Measurements from ENCODE around the gene ZNF662.
"Not testable (repeated sequence)": the region's sequence is repeated elsewhere in the genome, so short reads cannot be mapped to it uniquely, and the experiment has no call there.

Gene ZNF662

DNA sequence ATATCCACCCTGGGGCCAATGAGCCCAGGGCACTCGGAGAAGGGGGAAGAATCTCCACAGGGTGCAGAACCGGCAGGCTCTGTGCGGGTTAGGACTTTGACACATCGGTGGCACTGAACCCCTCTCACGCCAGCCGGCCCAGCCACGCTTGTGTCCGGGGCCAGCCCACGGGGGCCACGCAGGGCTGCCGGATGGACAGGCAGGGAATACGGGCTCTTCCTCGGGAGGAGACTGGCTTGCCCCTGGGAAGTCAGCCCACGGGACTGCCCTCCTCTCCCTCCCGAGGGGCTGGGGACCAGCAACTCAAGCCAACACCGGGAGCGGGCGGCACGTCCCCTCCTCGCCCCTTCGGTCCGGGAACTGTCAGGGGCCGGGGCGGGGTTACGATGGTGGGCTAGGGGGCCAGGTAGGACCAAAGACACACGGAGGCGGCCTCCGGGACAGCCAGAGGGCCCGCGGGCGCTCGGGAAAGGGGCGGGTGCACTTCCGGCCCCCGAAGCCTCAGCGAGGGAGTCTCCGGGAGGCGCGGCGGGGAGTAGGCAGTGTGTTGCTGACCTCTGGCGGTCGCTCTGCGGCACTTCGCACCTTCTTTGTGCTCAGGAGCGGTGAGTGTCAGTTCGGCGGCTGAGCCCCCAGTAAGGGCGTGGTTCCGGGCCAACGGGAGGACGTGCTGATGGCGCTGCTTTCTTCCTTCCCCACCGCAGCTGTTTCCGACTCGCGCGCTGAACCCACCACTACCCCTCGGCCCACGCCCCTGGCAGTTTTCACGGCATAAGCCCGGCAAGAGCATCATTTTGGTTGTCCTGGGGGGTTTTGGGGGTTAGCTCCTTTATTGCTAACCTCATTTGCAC lies 25.1 kb upstream of the ZNF662 start:
- Histone ChIP-seq H3K27me3 (replicated peaks; ENCODE audit: control insufficient read depth, insufficient read depth, low read length) (no peaks in the 10 kb centered on the region), H3K36me3 (ENCODE audit: control insufficient read depth, insufficient read depth, low read length) (no peaks in the 10 kb centered on the region), H3K4me3 (replicated peaks; ENCODE audit: low read depth, low read length) (peak overlapping the region; percentile 66)
- DNase-seq (ENCODE audit: extremely low read depth, insufficient read length): peak; percentile 84
- TF ChIP-seq, protein P1, sequence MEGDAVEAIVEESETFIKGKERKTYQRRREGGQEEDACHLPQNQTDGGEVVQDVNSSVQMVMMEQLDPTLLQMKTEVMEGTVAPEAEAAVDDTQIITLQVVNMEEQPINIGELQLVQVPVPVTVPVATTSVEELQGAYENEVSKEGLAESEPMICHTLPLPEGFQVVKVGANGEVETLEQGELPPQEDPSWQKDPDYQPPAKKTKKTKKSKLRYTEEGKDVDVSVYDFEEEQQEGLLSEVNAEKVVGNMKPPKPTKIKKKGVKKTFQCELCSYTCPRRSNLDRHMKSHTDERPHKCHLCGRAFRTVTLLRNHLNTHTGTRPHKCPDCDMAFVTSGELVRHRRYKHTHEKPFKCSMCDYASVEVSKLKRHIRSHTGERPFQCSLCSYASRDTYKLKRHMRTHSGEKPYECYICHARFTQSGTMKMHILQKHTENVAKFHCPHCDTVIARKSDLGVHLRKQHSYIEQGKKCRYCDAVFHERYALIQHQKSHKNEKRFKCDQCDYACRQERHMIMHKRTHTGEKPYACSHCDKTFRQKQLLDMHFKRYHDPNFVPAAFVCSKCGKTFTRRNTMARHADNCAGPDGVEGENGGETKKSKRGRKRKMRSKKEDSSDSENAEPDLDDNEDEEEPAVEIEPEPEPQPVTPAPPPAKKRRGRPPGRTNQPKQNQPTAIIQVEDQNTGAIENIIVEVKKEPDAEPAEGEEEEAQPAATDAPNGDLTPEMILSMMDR (IDR thresholded peaks at IDR 0.05; ENCODE audit: insufficient read depth, low read length, poor library complexity, severe bottlenecking): peak; percentile 91

DNA sequence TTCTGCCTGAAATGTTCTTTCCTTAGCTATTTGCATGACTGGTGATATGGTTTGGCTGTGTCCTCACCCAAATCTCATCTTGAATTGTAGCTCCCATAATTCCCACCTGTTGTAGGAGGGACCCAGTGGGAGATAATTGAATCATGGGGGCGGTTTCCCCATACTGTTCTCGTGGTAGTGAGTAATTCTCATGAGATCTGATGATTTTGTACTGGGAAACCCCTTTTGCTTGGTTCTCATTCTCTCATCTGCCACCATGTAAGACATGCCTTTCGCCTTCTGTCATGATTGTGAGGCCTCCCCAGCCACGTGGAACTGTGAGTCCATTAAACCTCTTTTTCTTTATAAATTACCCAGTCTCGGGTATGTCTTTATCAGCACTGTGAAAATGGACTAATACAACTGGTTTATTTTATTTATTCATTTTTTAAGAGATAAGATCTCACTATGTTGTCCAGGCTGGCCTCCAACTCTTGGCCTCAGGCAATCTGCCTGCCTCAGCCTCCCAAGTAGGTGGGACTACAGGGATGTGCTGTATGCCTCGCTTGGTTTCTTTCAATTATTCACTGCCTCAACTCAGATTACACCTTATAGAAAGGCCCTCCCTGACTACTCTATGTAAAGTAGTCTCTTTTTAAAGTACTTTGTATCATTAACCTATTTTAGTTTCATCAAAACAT lies 22.6 kb upstream of the ZNF662 start:
- not testable (repeated sequence) for H3K36me3 ChIP-seq (ENCODE audit: control insufficient read depth, insufficient read depth, low read length); DNase-seq (ENCODE audit: extremely low read depth, insufficient read length); H3K4me3 ChIP-seq (replicated peaks; ENCODE audit: low read depth, low read length); H3K27me3 ChIP-seq (replicated peaks; ENCODE audit: control insufficient read depth, insufficient read depth, low read length)

DNA sequence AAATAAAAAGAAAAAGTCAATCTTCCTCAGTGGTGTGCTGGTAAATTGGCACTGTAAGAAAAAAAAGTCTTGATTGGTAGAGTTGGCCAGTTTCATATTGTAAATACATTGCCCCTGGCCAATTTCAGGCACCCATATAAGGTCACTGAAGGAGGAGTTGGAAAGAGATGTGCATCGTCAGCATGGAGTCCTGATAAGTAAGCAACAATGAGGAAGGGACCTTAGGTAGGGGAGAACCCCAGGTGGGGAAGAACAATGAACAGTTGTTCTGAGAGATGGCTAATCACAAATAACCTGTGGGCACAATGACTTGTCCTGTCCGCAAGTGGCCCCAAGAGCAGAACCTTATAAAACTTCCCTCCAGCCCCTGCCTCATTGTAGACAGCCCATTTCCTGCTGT lies 21.6 kb upstream of the ZNF662 start:
- TF ChIP-seq, protein P1 (IDR thresholded peaks at IDR 0.05; ENCODE audit: insufficient read depth, low read length, poor library complexity, severe bottlenecking): no peak
- H3K4me3 ChIP-seq (replicated peaks; ENCODE audit: low read depth, low read length): no peak overlapping the region
- no peak for DNase-seq (ENCODE audit: extremely low read depth, insufficient read length)
- H3K27me3 ChIP-seq (replicated peaks; ENCODE audit: control insufficient read depth, insufficient read depth, low read length): no peaks in the 10 kb centered on the region; the same call in 1 of the 2 replicates
- no peaks in the 10 kb centered on the region for H3K36me3 ChIP-seq (ENCODE audit: control insufficient read depth, insufficient read depth, low read length)

DNA sequence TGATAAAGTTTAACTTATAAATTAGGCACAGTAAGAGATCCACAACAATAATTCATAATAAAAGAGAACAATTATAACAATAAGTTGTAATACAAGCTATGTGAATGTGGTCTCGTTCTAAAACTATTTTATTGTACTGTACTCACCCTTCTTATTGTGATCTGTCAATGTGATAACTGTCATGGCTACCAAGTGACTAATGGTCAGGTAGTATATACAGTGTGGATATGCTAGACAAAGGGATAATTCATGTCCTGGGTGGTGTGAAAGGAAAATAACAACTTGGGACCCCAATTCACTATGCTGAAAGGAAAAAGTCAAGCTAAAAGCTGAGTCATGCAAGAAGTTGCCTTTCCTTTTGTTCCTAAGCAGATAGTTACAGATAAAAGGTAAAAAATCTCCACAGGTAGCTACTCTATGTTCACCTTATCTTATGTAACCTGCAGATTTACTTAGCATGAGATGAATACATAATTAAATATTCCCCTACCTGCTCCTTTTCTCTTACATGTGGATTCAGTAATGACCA lies 19.6 kb upstream of the ZNF662 start:
- H3K27me3 ChIP-seq (replicated peaks; ENCODE audit: control insufficient read depth, insufficient read depth, low read length): no peaks in the 10 kb centered on the region; the same call in 1 of the 2 replicates
- no peak overlapping the region for H3K4me3 ChIP-seq (replicated peaks; ENCODE audit: low read depth, low read length)
- H3K36me3 ChIP-seq (ENCODE audit: control insufficient read depth, insufficient read depth, low read length): no peaks in the 10 kb centered on the region
- TF ChIP-seq, protein P1 (IDR thresholded peaks at IDR 0.05; ENCODE audit: insufficient read depth, low read length, poor library complexity, severe bottlenecking): no peak
- no peak for DNase-seq (ENCODE audit: extremely low read depth, insufficient read length)

DNA sequence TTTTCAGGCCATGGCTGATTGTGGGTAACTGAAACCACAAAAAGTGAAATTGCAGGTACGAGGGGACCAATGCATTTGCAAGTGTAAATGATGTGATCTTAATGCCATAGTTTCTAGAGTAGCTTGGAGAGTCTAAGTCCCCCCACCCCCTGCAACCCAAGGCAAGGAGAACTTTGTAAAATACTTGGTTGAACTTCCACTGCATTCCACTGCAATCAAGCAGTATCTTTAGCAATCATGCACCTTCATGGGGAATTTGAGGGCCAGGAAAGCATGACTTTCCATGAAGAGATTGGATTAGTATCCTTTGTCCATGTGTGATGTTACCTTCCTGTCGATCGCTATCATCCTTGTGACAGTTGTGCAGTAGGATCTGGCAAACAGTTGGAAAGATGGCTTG lies 18.9 kb upstream of the ZNF662 start:
- no peak for DNase-seq (ENCODE audit: extremely low read depth, insufficient read length)
- Histone ChIP-seq H3K4me3 (replicated peaks; ENCODE audit: low read depth, low read length) (no peak overlapping the region), H3K36me3 (ENCODE audit: control insufficient read depth, insufficient read depth, low read length) (no peaks in the 10 kb centered on the region), H3K27me3 (replicated peaks; ENCODE audit: control insufficient read depth, insufficient read depth, low read length) (no peaks in the 10 kb centered on the region; the same call in 1 of the 2 replicates)
- TF ChIP-seq, protein P1 (IDR thresholded peaks at IDR 0.05; ENCODE audit: insufficient read depth, low read length, poor library complexity, severe bottlenecking): no peak

DNA sequence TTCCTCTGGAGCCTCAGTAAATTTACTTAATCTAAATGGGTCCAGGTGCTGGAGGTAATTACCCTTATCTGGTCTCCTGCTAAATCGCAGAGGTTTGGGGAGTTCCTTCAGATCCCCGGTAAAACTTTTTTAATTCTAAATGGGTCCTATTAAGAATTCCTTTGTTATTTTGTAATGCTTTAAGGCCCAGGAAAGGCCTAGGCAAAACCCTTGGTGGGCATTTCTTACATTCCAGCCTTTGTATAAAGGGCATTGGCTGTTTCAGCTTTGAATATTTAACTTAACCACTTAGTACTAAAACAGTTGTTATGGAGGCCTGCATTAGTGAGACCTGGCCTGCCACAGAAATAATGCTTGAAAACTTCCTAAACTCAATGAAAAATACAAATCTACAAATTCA lies 14.9 kb upstream of the ZNF662 start:
- H3K36me3 ChIP-seq (ENCODE audit: control insufficient read depth, insufficient read depth, low read length): no peaks in the 10 kb centered on the region
- no peaks in the 10 kb centered on the region; the same call in 1 of the 2 replicates for H3K27me3 ChIP-seq (replicated peaks; ENCODE audit: control insufficient read depth, insufficient read depth, low read length)
- DNase-seq (ENCODE audit: extremely low read depth, insufficient read length): no peak
- TF ChIP-seq, protein P1 (IDR thresholded peaks at IDR 0.05; ENCODE audit: insufficient read depth, low read length, poor library complexity, severe bottlenecking): no peak
- H3K4me3 ChIP-seq (replicated peaks; ENCODE audit: low read depth, low read length): no peak overlapping the region
